Fibroblast of lung (primary cell): ENCODE measurements around the gene SMAD3.

Experiments used
- CTCF ChIP-seq, 2 donors: IDR thresholded peaks in 1 of 2; conservative IDR thresholded peaks in 1 of 2; 1 replicate in 1 of 2; 2 replicates in 1 of 2; pipeline ENCODE4 v1.5.1; 2011 to 2012; ENCODE audit warnings: low read length in 2 of 2, control low read depth in 1 of 2, inconsistent platforms in 1 of 2, low read depth in 1 of 2, mild to moderate bottlenecking in 1 of 2
- EZH2 ChIP-seq: IDR thresholded peaks from 2 replicates; pipeline ENCODE4 v1.5.1; 2012; ENCODE audit warnings: low read length, control low read depth, mild to moderate bottlenecking; ENCODE audit errors: missing control alignments

- TF ChIP-seq CTCF (conservative IDR thresholded peaks at IDR 0.05 in 1 of 2, IDR thresholded peaks at IDR 0.05 in 1 of 2; ENCODE audit: low read depth in 1 of 2, low read length in 2 of 2), result no peak
- no peak for TF ChIP-seq EZH2
Measured at GRCh38 chr15:67196672-67197363, 131.4 kb downstream of the SMAD3 start.
